Fibroblast of pulmonary artery (primary cell): ENCODE data around the gene STOX1.

ENCODE experiments used
- DNase-seq: peaks from one replicate; pipeline ENCODE4 v3.0.0-alpha.2; 2010; ENCODE audit warnings: low read depth
- H3K4me3 ChIP-seq: replicated peaks from 2 replicates; pipeline ENCODE4 v1.5.1; 2011; ENCODE audit warnings: low read depth, mild to moderate bottlenecking, control low read depth, low read length, moderate library complexity
- TF ChIP-seq, protein P1 (sequence below): IDR thresholded peaks from 2 replicates; pipeline ENCODE4 v1.5.1; 2011; ENCODE audit warnings: mild to moderate bottlenecking, control low read depth, low read length, inconsistent platforms; ENCODE audit errors: missing control alignments

The STOX1 gene

DNA sequence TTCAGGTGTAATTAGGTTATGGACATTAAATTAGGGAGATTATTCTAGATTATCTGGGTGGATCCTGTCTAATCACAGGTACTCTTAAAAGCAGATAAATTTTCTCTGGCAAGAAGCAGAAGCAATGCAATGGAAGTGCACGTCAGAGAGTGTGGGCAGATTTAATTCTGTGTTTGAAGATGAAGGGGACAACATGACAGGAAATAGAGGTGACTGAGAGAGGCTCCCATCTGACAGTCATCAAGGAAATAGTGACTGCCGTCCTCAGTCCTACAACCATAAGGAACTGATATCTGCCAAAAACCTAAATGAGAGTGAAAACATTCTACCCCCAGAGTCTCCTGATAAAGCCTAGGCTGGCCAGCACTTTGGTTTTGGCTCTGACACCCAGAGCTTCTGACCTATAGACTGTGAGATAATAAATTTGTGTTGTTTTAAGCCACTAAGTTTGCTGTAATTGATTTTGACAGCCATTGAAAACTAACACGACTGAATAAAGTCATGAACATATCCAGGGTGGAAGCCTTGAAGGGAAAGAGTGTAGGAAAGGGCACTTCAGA, 43.3 kb downstream of the STOX1 start:
- no peak overlapping the region for H3K4me3 ChIP-seq
- no peak for DNase-seq
- TF ChIP-seq, protein P1, sequence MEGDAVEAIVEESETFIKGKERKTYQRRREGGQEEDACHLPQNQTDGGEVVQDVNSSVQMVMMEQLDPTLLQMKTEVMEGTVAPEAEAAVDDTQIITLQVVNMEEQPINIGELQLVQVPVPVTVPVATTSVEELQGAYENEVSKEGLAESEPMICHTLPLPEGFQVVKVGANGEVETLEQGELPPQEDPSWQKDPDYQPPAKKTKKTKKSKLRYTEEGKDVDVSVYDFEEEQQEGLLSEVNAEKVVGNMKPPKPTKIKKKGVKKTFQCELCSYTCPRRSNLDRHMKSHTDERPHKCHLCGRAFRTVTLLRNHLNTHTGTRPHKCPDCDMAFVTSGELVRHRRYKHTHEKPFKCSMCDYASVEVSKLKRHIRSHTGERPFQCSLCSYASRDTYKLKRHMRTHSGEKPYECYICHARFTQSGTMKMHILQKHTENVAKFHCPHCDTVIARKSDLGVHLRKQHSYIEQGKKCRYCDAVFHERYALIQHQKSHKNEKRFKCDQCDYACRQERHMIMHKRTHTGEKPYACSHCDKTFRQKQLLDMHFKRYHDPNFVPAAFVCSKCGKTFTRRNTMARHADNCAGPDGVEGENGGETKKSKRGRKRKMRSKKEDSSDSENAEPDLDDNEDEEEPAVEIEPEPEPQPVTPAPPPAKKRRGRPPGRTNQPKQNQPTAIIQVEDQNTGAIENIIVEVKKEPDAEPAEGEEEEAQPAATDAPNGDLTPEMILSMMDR = no peak

DNA sequence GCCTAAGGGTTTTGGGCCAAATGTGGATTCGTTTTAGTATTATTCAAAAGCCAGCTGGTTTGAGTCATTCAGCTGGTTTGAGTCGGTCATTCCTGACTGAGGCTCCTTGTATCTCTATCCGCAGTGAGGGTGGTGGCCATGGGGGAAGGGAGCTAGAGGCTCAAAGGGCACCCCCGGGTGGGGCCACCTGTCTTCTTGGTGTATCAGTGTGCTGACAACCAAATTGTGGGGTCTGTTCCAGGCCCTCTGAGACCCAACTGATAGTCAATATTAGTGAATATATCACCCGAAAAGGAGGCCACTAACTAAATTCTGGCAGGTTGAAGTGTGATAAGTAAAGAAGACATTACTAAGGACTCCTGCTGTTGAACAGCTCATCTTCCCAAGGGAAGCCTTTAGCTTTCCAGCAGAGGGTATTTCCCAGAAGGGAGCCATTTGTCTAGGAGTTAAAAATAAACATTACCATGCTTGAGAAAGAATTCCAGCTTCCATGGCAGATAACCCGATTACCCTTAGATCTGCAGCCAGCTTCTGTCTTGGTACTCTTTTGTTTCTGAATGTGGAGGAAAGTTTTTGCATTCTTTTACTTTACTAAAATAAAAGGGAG, 43.9 kb downstream of the STOX1 start:
- H3K4me3 ChIP-seq = no peak overlapping the region
- peak; percentile 45 for DNase-seq

DNA sequence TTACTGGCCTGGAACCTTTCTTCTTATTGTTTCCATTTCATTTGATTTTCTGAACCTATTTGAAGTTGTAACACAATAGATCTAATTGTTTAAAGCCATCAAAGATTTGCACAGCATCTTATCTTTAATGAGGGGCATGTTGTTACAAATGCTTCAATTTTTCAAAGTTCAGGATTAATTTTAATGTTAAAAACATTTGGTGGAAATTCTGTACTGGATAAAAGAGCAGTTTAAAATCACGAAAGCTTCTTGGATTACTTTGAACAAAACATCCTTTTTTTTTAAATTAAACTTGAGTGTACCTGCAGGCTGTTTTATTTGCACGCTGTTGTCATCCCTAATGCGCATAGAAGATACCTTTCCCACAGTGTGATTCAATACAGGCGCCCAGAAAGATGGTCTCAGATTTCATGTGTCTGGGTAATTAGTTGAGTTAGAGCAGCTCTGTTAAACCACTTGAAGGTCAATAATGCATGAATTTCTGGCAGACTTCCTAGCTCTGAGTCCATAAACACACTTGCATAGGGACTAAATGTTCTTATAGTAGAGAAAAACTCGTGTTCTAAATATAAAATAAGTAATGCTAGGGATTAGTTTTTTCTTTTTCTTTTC, 44.5 kb downstream of the STOX1 start:
- H3K4me3 ChIP-seq = no peak overlapping the region
- TF ChIP-seq, protein P1 = no peak
- peak; percentile 56 for DNase-seq

More for the DNA sequence above, 43.9 kb downstream of the STOX1 start:
- TF ChIP-seq, protein P1 = no peak

DNA sequence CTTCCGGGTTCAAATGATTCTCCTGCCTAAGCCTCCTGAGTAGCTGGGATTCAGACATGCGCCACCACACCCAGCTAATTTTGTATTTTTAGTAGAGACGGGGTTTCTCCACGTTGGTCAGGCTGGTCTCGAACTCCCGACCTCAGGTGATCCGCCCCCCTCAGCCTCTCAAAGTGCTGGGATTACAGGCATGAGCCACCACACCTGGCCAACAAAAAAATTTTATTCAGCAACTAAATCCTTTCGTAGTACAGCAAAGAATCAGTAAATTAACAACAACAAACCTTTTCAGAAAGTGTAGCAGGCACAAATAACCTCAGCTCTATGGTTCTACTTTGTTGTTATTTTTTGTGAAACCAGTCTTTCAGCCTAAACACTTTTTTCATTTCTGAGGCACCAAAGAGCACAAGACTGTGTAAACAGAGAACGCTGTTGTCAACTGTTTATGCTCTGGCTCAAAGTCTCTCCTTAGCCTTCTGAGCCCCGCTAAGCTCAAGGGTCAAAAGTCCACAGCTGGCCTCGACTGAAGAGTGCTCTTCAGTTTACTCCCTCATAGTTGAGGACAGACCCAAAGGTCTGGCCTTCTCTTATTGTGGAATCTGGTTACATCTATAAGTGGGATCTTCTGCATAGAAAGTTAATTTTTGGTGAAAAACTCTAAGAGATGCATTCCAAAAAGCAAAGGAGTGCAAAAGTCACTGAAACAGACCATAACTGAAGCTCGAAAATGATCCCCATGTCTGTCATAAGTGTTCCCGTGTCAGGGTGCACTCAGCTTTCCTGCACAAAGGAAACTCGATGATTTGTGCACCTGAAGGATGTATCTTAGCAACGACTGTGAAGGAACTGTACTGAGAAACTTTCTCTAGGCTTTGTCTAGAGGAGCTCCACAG, 49.2 kb downstream of the STOX1 start:
- no peak overlapping the region for H3K4me3 ChIP-seq
- TF ChIP-seq, protein P1 = no peak
- no peak for DNase-seq

DNA sequence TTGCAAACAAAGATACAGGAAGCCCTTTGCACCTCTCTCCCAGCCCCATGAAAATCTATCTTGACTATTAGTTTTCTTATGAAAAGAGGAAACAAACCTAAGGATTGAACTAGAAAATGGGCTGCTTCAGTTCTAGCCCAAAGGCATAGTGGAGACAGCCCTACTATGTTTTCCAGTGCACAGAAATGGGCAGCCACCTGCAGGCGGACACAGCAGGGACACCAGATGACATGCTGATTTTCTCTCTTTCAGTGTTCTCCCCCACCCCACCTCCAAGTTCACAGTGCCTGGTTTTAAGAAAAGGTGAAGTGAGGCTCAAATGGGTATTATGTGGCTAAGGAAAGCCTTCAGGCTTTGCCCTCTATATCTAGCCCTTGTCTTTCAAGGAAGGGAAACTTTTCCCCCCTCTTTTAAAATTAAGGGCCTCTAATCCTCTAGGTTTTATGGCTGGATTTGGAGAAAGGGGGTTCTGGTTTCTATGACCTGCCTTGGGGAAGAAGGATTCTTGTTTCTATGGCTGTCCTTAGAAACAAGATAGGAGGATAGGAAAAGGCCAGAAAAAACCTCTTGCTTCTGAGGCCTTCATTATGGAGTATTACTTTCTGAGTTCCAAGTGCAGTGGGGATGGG, 50.3 kb downstream of the STOX1 start:
- TF ChIP-seq, protein P1 = no peak
- H3K4me3 ChIP-seq = no peak overlapping the region
- no peak for DNase-seq

DNA sequence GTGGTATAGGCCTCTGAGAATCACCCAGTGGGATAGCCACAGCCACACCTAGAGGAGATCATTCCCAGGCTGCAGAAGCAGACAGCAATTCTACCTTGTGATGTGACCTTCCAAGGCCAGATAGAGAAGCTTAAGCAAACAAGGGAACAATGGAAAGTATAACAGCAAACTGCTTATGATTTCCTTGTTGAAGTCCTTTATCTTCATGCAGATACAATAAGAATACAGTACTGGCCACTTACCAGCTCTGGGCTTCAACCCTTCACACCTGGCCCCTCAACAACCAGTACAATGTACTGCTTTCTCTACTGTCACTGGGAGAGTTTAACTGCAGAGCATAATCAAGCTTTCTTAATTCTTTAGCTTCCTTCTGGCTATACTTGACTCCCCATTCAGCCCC, 51.2 kb downstream of the STOX1 start:
- no peak overlapping the region for H3K4me3 ChIP-seq
- TF ChIP-seq, protein P1 = no peak

More for the DNA sequence above, 51.2 kb downstream of the STOX1 start:
- no peak for DNase-seq
